Measurements from ENCODE around the gene IFI44L. TPM values are rescaled to one million over a fixed set of nuclear protein-coding genes. Genes with fewer than 3 reads are reported as not detected.

Gene IFI44L
- 0.03 to 0.09 TPM in 2 of 5 replicates, not detected in the others for total RNA-seq (2022; extraction: Qiagen RNA extraction)

GRCh38 chr1:78619803-78620579 is at the start of gene IFI44L:
Gene IFI44L, plus strand, starts transcription at chr1:78620448. Its CDS starts 7,468 bp downstream, at chr1:78627916.

GRCh38 chr1:78649628-78650027 is 29.4 kb downstream of the IFI44L start, which contains the start of gene IFI44:
Gene IFI44, plus strand, starts transcription at chr1:78649831. Its CDS starts 365 bp downstream, at chr1:78650196.

Other genes starting within 250 kb of the IFI44L start
- not detected in 5 replicates for gene PTGFR, start 129.5 kb upstream of the IFI44L start, total RNA-seq (2022; extraction: Qiagen RNA extraction)
- 0.36 to 1.6 TPM (median 0.52 TPM) in 5 replicates for gene IFI44, start 29.4 kb downstream of the IFI44L start, total RNA-seq (2022; extraction: Qiagen RNA extraction)